Body of pancreas (tissue), 4 donors: Measurements from ENCODE around the gene ITPR2. TPM values are rescaled to one million over a fixed set of nuclear protein-coding genes. Genes with fewer than 3 reads are reported as not detected.
"Not testable (repeated sequence)": the region's sequence is repeated elsewhere in the genome, so short reads cannot be mapped to it uniquely, and the experiment has no call there.

Experiments used
- ATAC-seq: fragments of 150-250 bp; one replicate; pipeline ENCODE4 v1.9.1; 2016
- DNase-seq, 4 donors: peaks; one replicate each; pipeline ENCODE4 v3.0.0-alpha.2; 2019
- H3K27ac ChIP-seq, 4 donors: fragments of 200-600 bp; sonication (generic); 1 replicate in 3 of 4; 2 replicates in 1 of 4; pipeline versions ENCODE4 v1.5.1 to v1.6.1; 2016 to 2019; ENCODE audit warnings: mild to moderate bottlenecking in 1 of 4, mixed read lengths in 1 of 4, moderate library complexity in 1 of 4
- H3K27me3 ChIP-seq, 2 donors: fragments of 200-600 bp; sonication (generic); one replicate each; pipeline ENCODE4 v1.6.0; 2016; ENCODE audit warnings: mild to moderate bottlenecking in 1 of 2
- H3K36me3 ChIP-seq, 2 donors: fragments of 200-600 bp; sonication (generic); replicated peaks in 1 of 2; 2 replicates each; pipeline ENCODE4 v1.5.1; 2016; ENCODE audit warnings: low read depth in 2 of 2; ENCODE audit not compliant: insufficient read depth in 1 of 2
- H3K4me1 ChIP-seq: fragments of 200-600 bp; sonication (generic); one replicate; pipeline ENCODE4 v1.6.0; 2016
- H3K4me3 ChIP-seq, 2 donors: fragments of 200-600 bp; sonication (generic); 1 replicate in 1 of 2; 2 replicates in 1 of 2; pipeline ENCODE4 v1.5.1; 2016 to 2019
- H3K9me3 ChIP-seq, 3 donors: fragments of 200-600 bp; sonication (generic); 1 replicate in 2 of 3; 2 replicates in 1 of 3; pipeline ENCODE4 v1.5.1; 2016
- CTCF ChIP-seq, 7 experiments: fragments of 450-650 bp in 4 of 7; fragments of 200-600 bp in 3 of 7; sonication (generic) in 3 of 7; IDR thresholded peaks; one replicate each; pipeline ENCODE4 v1.5.1; 2016 to 2019; ENCODE audit warnings: antibody characterized with exemption in 7 of 7
- POLR2A ChIP-seq, 3 donors: fragments of 450-650 bp; IDR thresholded peaks; one replicate each; pipeline ENCODE4 v1.6.1; 2016; ENCODE audit warnings: antibody characterized with exemption in 3 of 3, mild to moderate bottlenecking in 2 of 3
- WGBS, 2 donors: methylation state at CpG; one replicate each; pipeline ENCODE4 v1.1.5; 2017; 5-methylcytosine and 5-hydroxymethylcytosine counted together
- intact Hi-C: fragments of 100-400 bp; cut with DNase I; formaldehyde crosslinking; loops from one replicate; pipeline ENCODE4 v1.15.1; 2023
- total RNA-seq, 2 donors: library from RNA; depleted of rRNA; stranded (reverse); fragments of >200 nt; gene quantifications; one replicate each; pipeline ENCODE4 v1.1.0, GENCODE V29; 2016

Gene ITPR2
- total RNA-seq, 2 donors from 2014 or later = 37.4 to 92.9 TPM

- Histone ChIP-seq H3K27ac (no peak overlapping the region), H3K36me3 (peaks cover 0 to 11% of the 10 kb centered on the region in 2 donors), H3K4me3 (no peak overlapping the region), H3K9me3 (no peaks in the 10 kb centered on the region), H3K4me1 (no peaks in the 10 kb centered on the region), H3K27me3 (no peaks in the 10 kb centered on the region)
- intact Hi-C loops = no loop called here
- no peak for DNase-seq
- no peak for TF ChIP-seq POLR2A (IDR thresholded peaks at IDR 0.05)
- no peak for TF ChIP-seq CTCF (IDR thresholded peaks at IDR 0.05)
- ATAC-seq = no peak
- WGBS, 2 donors = 55 to 61% methylated on average over 4 of the region's 4 CpGs
These were observed 154.0 kb downstream of the ITPR2 start for GRCh38 chr12:26678697-26679660.

GRCh38 chr12:26671487-26671886, 161.5 kb downstream of the ITPR2 start:
- H3K27me3 ChIP-seq, intact Hi-C loops: not testable (repeated sequence)

GRCh38 chr12:26668847-26669246, 164.1 kb downstream of the ITPR2 start:
- WGBS, 2 donors = 73 to 94% methylated on average over 3 of the region's 3 CpGs
- DNase-seq (no peak), ATAC-seq (no peak)
- TF ChIP-seq CTCF (IDR thresholded peaks at IDR 0.05) = no peak
- no peak for TF ChIP-seq POLR2A (IDR thresholded peaks at IDR 0.05)
- no peak overlapping the region for H3K27ac ChIP-seq
- H3K9me3 ChIP-seq = no peaks in the 10 kb centered on the region
- no peaks in the 10 kb centered on the region for H3K4me1 ChIP-seq
- H3K36me3 ChIP-seq = no peaks in the 10 kb centered on the region
- H3K4me3 ChIP-seq = no peak overlapping the region
- H3K27me3 ChIP-seq = no peaks in the 10 kb centered on the region
- intact Hi-C loops = no loop called here

More at GRCh38 chr12:26671487-26671886, 161.5 kb downstream of the ITPR2 start:
- not testable (repeated sequence) for H3K9me3 ChIP-seq, ATAC-seq, H3K4me3 ChIP-seq, H3K36me3 ChIP-seq, DNase-seq, H3K4me1 ChIP-seq, H3K27ac ChIP-seq
- WGBS, 2 donors = 62 to 67% methylated on average over 2 of the region's 5 CpGs

- Histone ChIP-seq H3K36me3 (no peaks in the 10 kb centered on the region), H3K27ac (no peak overlapping the region), H3K4me3 (no peak overlapping the region), H3K27me3 (no peaks in the 10 kb centered on the region), H3K4me1 (no peaks in the 10 kb centered on the region), H3K9me3 (no peaks in the 10 kb centered on the region)
- WGBS, 2 donors = 87 to 96% methylated on average over 1 of the region's 1 CpG
- DNase-seq = no peak
- no peak for ATAC-seq
- TF ChIP-seq POLR2A (IDR thresholded peaks at IDR 0.05) (no peak), CTCF (IDR thresholded peaks at IDR 0.05) (no peak)
- intact Hi-C loops = no loop called here
These were observed 164.8 kb downstream of the ITPR2 start for GRCh38 chr12:26668230-26668629.

- intact Hi-C loops = no loop called here
- WGBS, 2 donors = 89 to 91% methylated on average over 5 of the region's 5 CpGs
- Histone ChIP-seq H3K36me3 (peaks cover 0 to 5% of the 10 kb centered on the region in 2 donors), H3K9me3 (no peaks in the 10 kb centered on the region), H3K27me3 (no peaks in the 10 kb centered on the region), H3K4me1 (no peaks in the 10 kb centered on the region), H3K4me3 (no peak overlapping the region), H3K27ac (no peak overlapping the region)
- TF ChIP-seq CTCF (IDR thresholded peaks at IDR 0.05) (no peak), POLR2A (IDR thresholded peaks at IDR 0.05) (no peak)
- DNase-seq (no peak), ATAC-seq (no peak)
These were observed 166.7 kb downstream of the ITPR2 start for GRCh38 chr12:26666286-26666685.
